Lung (tissue), 12 donors: Measurements from ENCODE around the gene ARID4B. TPM values are rescaled to one million over a fixed set of nuclear protein-coding genes. Genes with fewer than 3 reads are reported as not detected.
A peak's percentile ranks its signal among the peaks of the same experiment; 100 is the strongest.

Source experiments
- ATAC-seq: fragments of 200-7000 bp; cut with Tn5 transposase; one replicate; pipeline ENCODE4 v1.9.1; 2020; ENCODE audit warnings: moderate number of reproducible peaks; ENCODE audit not compliant: insufficient read depth, low FRiP score
- DNase-seq, 3 donors: peaks; one replicate each; pipeline ENCODE4 v3.0.0-alpha.2; 2013 to 2017
- H3K27ac ChIP-seq, 2 donors: one replicate each; pipeline ENCODE4 v1.5.1; 2013; ENCODE audit warnings: mild to moderate bottlenecking in 2 of 2, moderate library complexity in 2 of 2, control low read depth in 1 of 2, inconsistent platforms in 1 of 2, low read depth in 1 of 2, low read length in 1 of 2
- H3K27me3 ChIP-seq, 3 donors: one replicate each; pipeline ENCODE4 v1.5.1; 2013; ENCODE audit warnings: low read length in 2 of 3; ENCODE audit not compliant: control insufficient read depth in 3 of 3, insufficient read depth in 3 of 3
- H3K36me3 ChIP-seq, 4 donors: one replicate each; pipeline ENCODE4 v1.5.1; 2013; ENCODE audit warnings: low read length in 4 of 4, mild to moderate bottlenecking in 1 of 4, moderate library complexity in 1 of 4; ENCODE audit not compliant: control insufficient read depth in 4 of 4, insufficient read depth in 4 of 4
- H3K4me1 ChIP-seq, 5 donors: one replicate each; pipeline ENCODE4 v1.5.1; 2013; ENCODE audit warnings: low read length in 5 of 5, mild to moderate bottlenecking in 2 of 5, moderate library complexity in 1 of 5; ENCODE audit not compliant: control insufficient read depth in 5 of 5, insufficient read depth in 5 of 5
- H3K4me3 ChIP-seq: one replicate; pipeline ENCODE4 v1.5.1; 2013; ENCODE audit warnings: mild to moderate bottlenecking, control low read depth, moderate library complexity
- H3K9ac ChIP-seq, 2 donors: one replicate each; pipeline ENCODE4 v1.5.1; 2013; ENCODE audit warnings: low read length in 2 of 2, control low read depth in 1 of 2; ENCODE audit not compliant: insufficient read depth in 1 of 2
- H3K9me3 ChIP-seq, 4 donors: one replicate each; pipeline ENCODE4 v1.5.1; 2013; ENCODE audit warnings: low read length in 3 of 4, mild to moderate bottlenecking in 1 of 4, moderate library complexity in 1 of 4; ENCODE audit not compliant: control insufficient read depth in 4 of 4, insufficient read depth in 3 of 4
- WGBS, 2 donors: extraction: QIAGEN DNeasy Blood & Tissue Kit; methylation state at CpG; one replicate each; pipeline ENCODE4 v1.1.7; 2013; 5-methylcytosine and 5-hydroxymethylcytosine counted together
- polyA plus RNA-seq, 2 donors: library from polyadenylated mRNA; stranded (reverse); fragments of 200-250 nt; gene quantifications; one replicate each; pipeline ENCODE4 v1.2.1, GENCODE V29; 2013
- total RNA-seq, 2 donors: library from RNA; depleted of rRNA in 1 of 2; stranded (reverse); fragments of >200 nt in 1 of 2; gene quantifications; one replicate each; pipeline ENCODE4 v1.2.1, GENCODE V29; 2014 to 2021
- TF ChIP-seq, protein P1 (sequence below): IDR thresholded peaks from 2 replicates; pipeline ENCODE4 v1.5.1; 2012; ENCODE audit warnings: mild to moderate bottlenecking; ENCODE audit errors: control extremely low read depth, extremely low read depth
- donor health status: control.
- donor health status: control.
- donor health status: Bipolar disorder and iron deficiency.
- donor health status: healthy.
- donor health status: DM: yes; HTN: yes; CAD: no.

The ARID4B gene
- total and polyA plus RNA-seq, 4 donors = 15.8 to 99.7 (median 23.0) TPM

DNA sequence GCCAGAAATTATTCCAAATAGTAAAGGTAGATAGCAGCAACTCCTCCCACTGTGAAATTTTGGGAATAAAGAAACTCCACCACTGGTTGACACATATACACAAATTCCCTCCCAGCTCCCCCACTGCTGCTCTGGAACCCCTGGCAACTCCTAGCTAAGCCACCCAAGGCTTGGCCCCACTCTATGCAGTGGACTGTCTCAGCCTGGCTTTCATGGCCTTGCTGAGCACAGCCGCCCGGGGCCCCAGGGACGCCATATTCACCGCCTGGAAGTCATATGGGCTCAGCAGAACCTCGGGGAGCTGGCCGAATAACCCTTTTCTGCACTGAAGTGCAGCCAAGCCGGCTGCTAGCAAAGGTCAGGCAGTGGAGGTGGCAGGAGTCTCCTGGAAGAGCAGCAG lies 151.5 kb downstream of the ARID4B start:
- DNase-seq = no peak
- Histone ChIP-seq H3K4me3 (no peak overlapping the region), H3K4me1 (no peaks in the 10 kb centered on the region), H3K9me3 (no peaks in the 10 kb centered on the region), H3K9ac (no peak overlapping the region), H3K36me3 (peaks cover 9 to 27% (median 19%) of the 10 kb centered on the region in 4 donors), H3K27me3 (no peaks in the 10 kb centered on the region), H3K27ac (no peak overlapping the region)
- TF ChIP-seq, protein P1, sequence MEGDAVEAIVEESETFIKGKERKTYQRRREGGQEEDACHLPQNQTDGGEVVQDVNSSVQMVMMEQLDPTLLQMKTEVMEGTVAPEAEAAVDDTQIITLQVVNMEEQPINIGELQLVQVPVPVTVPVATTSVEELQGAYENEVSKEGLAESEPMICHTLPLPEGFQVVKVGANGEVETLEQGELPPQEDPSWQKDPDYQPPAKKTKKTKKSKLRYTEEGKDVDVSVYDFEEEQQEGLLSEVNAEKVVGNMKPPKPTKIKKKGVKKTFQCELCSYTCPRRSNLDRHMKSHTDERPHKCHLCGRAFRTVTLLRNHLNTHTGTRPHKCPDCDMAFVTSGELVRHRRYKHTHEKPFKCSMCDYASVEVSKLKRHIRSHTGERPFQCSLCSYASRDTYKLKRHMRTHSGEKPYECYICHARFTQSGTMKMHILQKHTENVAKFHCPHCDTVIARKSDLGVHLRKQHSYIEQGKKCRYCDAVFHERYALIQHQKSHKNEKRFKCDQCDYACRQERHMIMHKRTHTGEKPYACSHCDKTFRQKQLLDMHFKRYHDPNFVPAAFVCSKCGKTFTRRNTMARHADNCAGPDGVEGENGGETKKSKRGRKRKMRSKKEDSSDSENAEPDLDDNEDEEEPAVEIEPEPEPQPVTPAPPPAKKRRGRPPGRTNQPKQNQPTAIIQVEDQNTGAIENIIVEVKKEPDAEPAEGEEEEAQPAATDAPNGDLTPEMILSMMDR = no peak
- no peak for ATAC-seq
- WGBS, 2 donors = 87 to 93% methylated on average over 7 of the region's 7 CpGs

DNA sequence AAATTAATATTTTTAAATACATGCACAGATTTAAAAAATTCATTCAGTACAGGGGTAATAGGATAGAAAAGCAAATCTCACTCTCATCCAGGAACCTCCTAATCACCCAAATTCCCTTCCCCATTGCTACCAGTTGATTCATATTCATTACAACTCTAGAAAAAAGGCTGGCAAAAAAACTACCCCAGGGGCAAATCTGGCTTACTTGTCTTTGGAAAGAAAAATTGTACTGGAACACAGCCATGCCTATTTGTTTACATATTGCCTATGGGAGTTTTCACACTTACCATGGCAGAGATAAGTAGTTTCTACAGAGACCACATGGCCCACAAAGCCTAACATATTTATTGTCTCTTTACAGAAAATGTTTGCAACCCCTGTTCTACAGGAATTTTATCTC lies 158.0 kb downstream of the ARID4B start:
- H3K27ac ChIP-seq = no peak overlapping the region
- TF ChIP-seq, protein P1 = no peak
- H3K4me3 ChIP-seq = no peak overlapping the region
- no peaks in the 10 kb centered on the region for H3K9me3 ChIP-seq
- H3K27me3 ChIP-seq = no peaks in the 10 kb centered on the region
- no peaks in the 10 kb centered on the region for H3K4me1 ChIP-seq
- no peak for ATAC-seq
- peaks cover 10 to 20% (median 16%) of the 10 kb centered on the region in 4 donors for H3K36me3 ChIP-seq
- no peak overlapping the region for H3K9ac ChIP-seq
- DNase-seq = no peak

DNA sequence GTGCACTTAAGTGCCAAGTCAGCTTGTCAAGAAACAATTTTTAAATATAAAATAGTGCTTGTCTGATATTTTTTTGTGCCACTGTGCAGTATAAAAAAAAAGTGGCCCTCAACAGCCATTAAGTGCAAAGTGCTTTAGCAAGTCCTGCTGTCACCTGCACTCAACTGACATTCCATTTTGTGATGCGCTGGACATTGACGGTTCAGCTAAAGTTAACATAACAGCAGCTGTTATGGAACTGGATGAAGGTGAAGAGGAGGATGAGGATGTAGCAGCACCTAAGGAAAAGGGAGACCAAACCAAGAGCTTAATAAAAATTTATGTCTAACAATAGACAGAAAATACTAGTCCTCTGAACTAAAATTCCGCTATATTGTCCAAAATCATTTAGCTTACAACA lies 159.6 kb downstream of the ARID4B start:
- no peak overlapping the region for H3K27ac ChIP-seq
- no peak overlapping the region for H3K4me3 ChIP-seq
- H3K36me3 ChIP-seq = peaks cover 7 to 15% (median 11%) of the 10 kb centered on the region in 4 donors
- H3K9me3 ChIP-seq = no peaks in the 10 kb centered on the region
- 94 to 99% methylated on average over 3 of the region's 3 CpGs for WGBS, 2 donors
- no peaks in the 10 kb centered on the region for H3K27me3 ChIP-seq
- DNase-seq (no peak), ATAC-seq (no peak)
- no peaks in the 10 kb centered on the region for H3K4me1 ChIP-seq
- no peak overlapping the region for H3K9ac ChIP-seq
- TF ChIP-seq, protein P1 = no peak

DNA sequence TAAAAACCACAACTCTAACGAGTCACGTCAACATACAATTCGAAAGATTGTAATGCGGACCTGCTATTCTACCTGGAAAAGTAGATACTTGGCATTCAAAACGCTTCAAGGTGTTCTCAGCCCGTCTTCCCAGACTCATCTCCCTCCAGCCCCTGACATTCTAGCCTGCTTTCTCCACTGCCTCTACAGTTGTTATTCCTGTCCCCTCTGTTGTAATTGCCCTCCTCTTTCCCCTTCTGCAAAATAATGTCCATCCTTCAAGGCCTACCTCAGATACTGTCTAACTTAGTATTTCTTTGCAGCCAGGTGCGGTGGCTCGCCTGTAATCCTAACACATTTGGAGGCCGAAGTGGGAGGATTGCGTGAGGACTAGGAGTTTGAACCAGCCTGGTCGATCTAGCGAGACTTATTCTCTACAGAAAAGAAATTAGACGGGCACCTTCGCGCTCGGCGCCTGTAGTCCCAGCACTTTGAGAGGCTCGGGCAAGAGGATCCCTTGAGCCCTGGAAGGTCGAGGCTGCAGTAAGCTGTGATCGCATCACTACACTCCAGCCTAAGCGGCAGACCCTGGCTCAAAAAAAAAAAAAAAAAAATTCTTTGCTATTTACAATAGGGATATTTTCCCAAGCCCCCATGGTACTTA lies 166.2 kb downstream of the ARID4B start:
- Histone ChIP-seq H3K4me1 (peaks cover 0 to 10% (median 5%) of the 10 kb centered on the region in 5 donors), H3K36me3 (peaks cover 6 to 13% (median 11%) of the 10 kb centered on the region in 4 donors), H3K27me3 (no peaks in the 10 kb centered on the region), H3K9me3 (no peaks in the 10 kb centered on the region), H3K4me3 (peak overlapping the region; percentile 82), H3K27ac (peak overlapping the region; percentile 43 to 87), H3K9ac (peak overlapping the region; percentile 64 to 94)
- TF ChIP-seq, protein P1 = no peak
- DNase-seq = peak in 1 of 3 donors; percentile 4
- ATAC-seq = no peak
- WGBS, 2 donors = 65% methylated on average over 21 of the region's 21 CpGs
